AG10803 (cell line): ENCODE measurements around the gene LGALS13.

Experiments used
- DNase-seq: peaks from one replicate; pipeline ENCODE4 v3.0.0; 2010; ENCODE audit warnings: low read depth
- H3K4me3 ChIP-seq: 2 replicates; pipeline ENCODE4 v1.5.1; 2011; ENCODE audit warnings: mild to moderate bottlenecking, low read length, control low read depth
- CTCF ChIP-seq: conservative IDR thresholded peaks from 2 replicates; pipeline ENCODE4 v1.5.1; 2011; ENCODE audit warnings: mild to moderate bottlenecking, low read length, control low read depth, inconsistent platforms

The LGALS13 gene

GRCh38 chr19:39641773-39642172, 39.4 kb downstream of the LGALS13 start:
- no peak for TF ChIP-seq CTCF
- no peak overlapping the region for H3K4me3 ChIP-seq
- DNase-seq: no peak

GRCh38 chr19:39643591-39643990, 41.3 kb downstream of the LGALS13 start:
- DNase-seq: no peak
- no peak for TF ChIP-seq CTCF
- H3K4me3 ChIP-seq: no peak overlapping the region

- TF ChIP-seq CTCF: no peak
- peak; percentile 2 for DNase-seq
- no peak overlapping the region for H3K4me3 ChIP-seq
Measured at GRCh38 chr19:39645800-39646411, 43.6 kb downstream of the LGALS13 start.

GRCh38 chr19:39647918-39648317, 45.6 kb downstream of the LGALS13 start:
- no peak overlapping the region for H3K4me3 ChIP-seq
- TF ChIP-seq CTCF: no peak
- no peak for DNase-seq

GRCh38 chr19:39655613-39656012, 53.3 kb downstream of the LGALS13 start, which contains the start of gene LGALS16:
Gene LGALS16 (plus strand): TSS chr19:39655913. CDS start chr19:39655962, 49 bp downstream.
- H3K4me3 ChIP-seq: no peak within 1 kb of the TSS
- no peak for TF ChIP-seq CTCF
- no peak for DNase-seq
